Neural crest cell (in vitro differentiated cells): ENCODE results near the gene YWHAE. TPM values are rescaled to one million over a fixed set of nuclear protein-coding genes. Genes with fewer than 3 reads are reported as not detected.
"Not testable (repeated sequence)": the region's sequence is repeated elsewhere in the genome, so short reads cannot be mapped to it uniquely, and the experiment has no call there.

Source experiments
- DNase-seq: peaks from one replicate; pipeline ENCODE4 v3.0.0; 2021; ENCODE audit warnings: low read depth, mixed read lengths, low spot score
- H3K27ac Mint-ChIP-seq: one replicate; pipeline ENCODE4 v1.8.0; 2021; ENCODE audit warnings: mild to moderate bottlenecking, mixed read lengths; ENCODE audit not compliant: unreplicated experiment
- H3K27me3 Mint-ChIP-seq: 2 replicates; pipeline ENCODE4 v1.8.0; 2021; ENCODE audit warnings: low read depth, mild to moderate bottlenecking, mixed read lengths
- H3K36me3 Mint-ChIP-seq: 2 replicates; pipeline ENCODE4 v1.8.0; 2021; ENCODE audit warnings: low read depth, mild to moderate bottlenecking, mixed read lengths
- H3K4me1 Mint-ChIP-seq: 2 replicates; pipeline ENCODE4 v1.8.0; 2021; ENCODE audit warnings: mixed read lengths
- H3K4me3 Mint-ChIP-seq: one replicate; pipeline ENCODE4 v1.8.0; 2021; ENCODE audit warnings: mild to moderate bottlenecking, mixed read lengths
- H3K9me3 Mint-ChIP-seq: 2 replicates; pipeline ENCODE4 v1.8.0; 2021; ENCODE audit warnings: mixed read lengths
- CTCF ChIP-seq: fragments of 200-600 bp; sonication (generic); conservative IDR thresholded peaks from 2 replicates; pipeline ENCODE4 v1.5.0; 2021; ENCODE audit warnings: antibody characterized with exemption, mild to moderate bottlenecking
- total RNA-seq: library from RNA; stranded (reverse); gene quantifications from 2 replicates; pipeline ENCODE4 v1.2.1, GENCODE V29; 2021

The YWHAE gene
- total RNA-seq, 1 donor from 2014 or later, result 1,231 TPM

GRCh38 chr17:1391577-1391976, 8.4 kb downstream of the YWHAE start:
- H3K36me3 Mint-ChIP-seq, result peaks cover 5% of the 10 kb centered on the region
- no peak overlapping the region for H3K27ac Mint-ChIP-seq
- H3K4me1 Mint-ChIP-seq, result peaks cover 43% of the 10 kb centered on the region
- no peak for TF ChIP-seq CTCF
- peak overlapping the region; percentile 65 for H3K4me3 Mint-ChIP-seq
- H3K27me3 Mint-ChIP-seq, result no peaks in the 10 kb centered on the region
- no peak for DNase-seq
- H3K9me3 Mint-ChIP-seq, result no peaks in the 10 kb centered on the region

GRCh38 chr17:1390432-1391367, 9.3 kb downstream of the YWHAE start:
- no peak for DNase-seq
- Mint-ChIP-seq H3K27me3 (no peaks in the 10 kb centered on the region), H3K4me1 (peaks cover 39% of the 10 kb centered on the region), H3K36me3 (peaks cover 5% of the 10 kb centered on the region), H3K4me3 (peak overlapping the region; percentile 45), H3K9me3 (no peaks in the 10 kb centered on the region), H3K27ac (peak overlapping the region; percentile 27)
- TF ChIP-seq CTCF, result no peak

- not testable (repeated sequence) for H3K27ac Mint-ChIP-seq, H3K36me3 Mint-ChIP-seq, H3K4me3 Mint-ChIP-seq, DNase-seq, H3K9me3 Mint-ChIP-seq, H3K27me3 Mint-ChIP-seq
- peaks cover 26% of the 10 kb centered on the region for H3K4me1 Mint-ChIP-seq
These were observed 12.4 kb downstream of the YWHAE start for GRCh38 chr17:1387490-1388227.

- not testable (repeated sequence) for H3K4me3 Mint-ChIP-seq, H3K9me3 Mint-ChIP-seq, DNase-seq, H3K36me3 Mint-ChIP-seq, H3K27me3 Mint-ChIP-seq, H3K27ac Mint-ChIP-seq
- H3K4me1 Mint-ChIP-seq, result peaks cover 22% of the 10 kb centered on the region
These were observed 13.3 kb downstream of the YWHAE start for GRCh38 chr17:1386675-1387190.

- no peak for TF ChIP-seq CTCF
- no peak for DNase-seq
- peaks cover 27% of the 10 kb centered on the region for H3K4me1 Mint-ChIP-seq
- peaks cover 5% of the 10 kb centered on the region for H3K36me3 Mint-ChIP-seq
- no peak overlapping the region for H3K4me3 Mint-ChIP-seq
- H3K27me3 Mint-ChIP-seq, result no peaks in the 10 kb centered on the region
- no peak overlapping the region for H3K27ac Mint-ChIP-seq
- no peaks in the 10 kb centered on the region for H3K9me3 Mint-ChIP-seq
These were observed 13.8 kb downstream of the YWHAE start for GRCh38 chr17:1386265-1386664.

- Mint-ChIP-seq H3K4me1 (peaks cover 28% of the 10 kb centered on the region), H3K27me3 (no peaks in the 10 kb centered on the region), H3K4me3 (no peak overlapping the region), H3K36me3 (peaks cover 5% of the 10 kb centered on the region), H3K27ac (no peak overlapping the region), H3K9me3 (no peaks in the 10 kb centered on the region)
- no peak for TF ChIP-seq CTCF
- DNase-seq, result no peak
These were observed 14.2 kb downstream of the YWHAE start for GRCh38 chr17:1385861-1386260.
